Central memory CD8-positive, alpha-beta T cell (primary cell): ENCODE measurements around the gene ANGEL1.

Source experiments
- ATAC-seq: fragments of 150-1000 bp; cut with Tn5 transposase; replicated peaks from 2 replicates; pipeline ENCODE4 v1.10.0; 2022; ENCODE audit warnings: mild to moderate bottlenecking, moderate FRiP score, moderate number of reproducible peaks; ENCODE audit not compliant: poor library complexity, severe bottlenecking; ENCODE audit errors: extremely low read depth
- DNase-seq, 2 donors: peaks; one replicate each; pipeline ENCODE4 v3.0.0; 2021; ENCODE audit warnings: low spot score in 2 of 2
- H3K27ac Mint-ChIP-seq: one replicate; pipeline ENCODE4 v1.8.0; 2022; ENCODE audit warnings: low read depth, mild to moderate bottlenecking, moderate library complexity, mixed read lengths
- H3K27me3 Mint-ChIP-seq: one replicate; pipeline ENCODE4 v1.8.0; 2022; ENCODE audit warnings: mixed read lengths
- H3K36me3 Mint-ChIP-seq: one replicate; pipeline ENCODE4 v1.8.0; 2022; ENCODE audit warnings: mild to moderate bottlenecking, moderate library complexity, mixed read lengths; ENCODE audit not compliant: insufficient read depth
- H3K4me1 Mint-ChIP-seq: one replicate; pipeline ENCODE4 v1.8.0; 2022; ENCODE audit warnings: mixed read lengths
- H3K4me3 Mint-ChIP-seq: one replicate; pipeline ENCODE4 v1.8.0; 2022; ENCODE audit warnings: mild to moderate bottlenecking, moderate library complexity, mixed read lengths
- H3K9me3 Mint-ChIP-seq: one replicate; pipeline ENCODE4 v1.8.0; 2022; ENCODE audit warnings: mixed read lengths

ANGEL1 gene, protein sequence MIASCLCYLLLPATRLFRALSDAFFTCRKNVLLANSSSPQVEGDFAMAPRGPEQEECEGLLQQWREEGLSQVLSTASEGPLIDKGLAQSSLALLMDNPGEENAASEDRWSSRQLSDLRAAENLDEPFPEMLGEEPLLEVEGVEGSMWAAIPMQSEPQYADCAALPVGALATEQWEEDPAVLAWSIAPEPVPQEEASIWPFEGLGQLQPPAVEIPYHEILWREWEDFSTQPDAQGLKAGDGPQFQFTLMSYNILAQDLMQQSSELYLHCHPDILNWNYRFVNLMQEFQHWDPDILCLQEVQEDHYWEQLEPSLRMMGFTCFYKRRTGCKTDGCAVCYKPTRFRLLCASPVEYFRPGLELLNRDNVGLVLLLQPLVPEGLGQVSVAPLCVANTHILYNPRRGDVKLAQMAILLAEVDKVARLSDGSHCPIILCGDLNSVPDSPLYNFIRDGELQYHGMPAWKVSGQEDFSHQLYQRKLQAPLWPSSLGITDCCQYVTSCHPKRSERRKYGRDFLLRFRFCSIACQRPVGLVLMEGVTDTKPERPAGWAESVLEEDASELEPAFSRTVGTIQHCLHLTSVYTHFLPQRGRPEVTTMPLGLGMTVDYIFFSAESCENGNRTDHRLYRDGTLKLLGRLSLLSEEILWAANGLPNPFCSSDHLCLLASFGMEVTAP

DNA sequence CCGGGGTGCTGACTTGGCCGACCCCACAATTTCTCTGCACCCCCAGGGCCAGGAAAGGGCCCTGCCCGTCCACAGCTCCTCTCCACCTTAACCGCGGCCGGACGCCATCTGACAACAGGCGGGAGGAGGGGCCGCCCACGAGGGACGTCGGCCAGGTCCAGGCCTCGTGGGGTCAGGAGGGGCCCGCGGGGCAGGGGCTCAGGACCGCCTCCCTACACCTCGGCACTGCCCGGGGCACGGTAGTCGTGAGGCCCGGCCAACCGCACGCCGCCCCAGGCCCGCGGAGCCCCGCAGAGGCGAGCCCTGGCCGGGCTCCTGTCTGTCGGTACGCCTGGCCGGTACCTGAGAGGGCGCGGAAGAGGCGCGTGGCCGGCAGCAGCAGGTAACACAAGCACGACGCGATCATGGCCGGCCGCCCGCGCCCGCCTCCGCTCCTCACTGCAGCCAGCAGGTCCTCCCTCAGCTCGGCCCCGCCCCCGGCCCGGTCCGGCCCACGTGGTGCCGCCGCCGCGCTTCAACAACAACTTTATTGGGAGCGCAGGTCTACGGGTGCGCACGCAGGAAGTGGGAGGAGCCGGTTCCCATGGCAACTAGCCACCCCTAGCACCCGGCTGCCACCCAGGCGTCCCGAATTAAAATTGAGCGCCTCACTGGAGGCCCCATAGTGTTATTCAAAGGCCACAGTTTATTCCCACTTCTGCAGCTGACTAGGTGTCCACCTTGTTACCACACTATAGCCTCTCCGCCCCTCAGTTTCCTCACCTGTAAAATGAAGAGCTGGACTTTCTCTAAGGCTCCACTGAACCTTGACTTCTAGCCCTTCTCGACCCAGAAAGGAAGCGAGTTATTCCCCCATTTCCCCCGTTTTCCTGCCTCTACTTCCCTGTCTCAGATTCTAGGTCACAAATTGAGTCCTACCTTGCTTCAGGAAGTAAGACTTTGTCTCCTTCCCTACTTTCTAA, at the start of gene ANGEL1:
Gene ANGEL1 (minus strand): TSS at position 461 of the 962 bp plus-strand sequence. CDS start 55 bp downstream, at position 406.
- Mint-ChIP-seq H3K27ac (peak within 1 kb of the TSS; percentile 89), H3K36me3 (peaks cover 21% of the 10 kb centered on the region), H3K9me3 (no peaks in the 10 kb centered on the region), H3K4me3 (peak within 1 kb of the TSS; percentile 92), H3K27me3 (no peaks in the 10 kb centered on the region), H3K4me1 (peaks cover 39% of the 10 kb centered on the region)
- ATAC-seq (peak; percentile 93), DNase-seq (peak; percentile 95 to 98)

- H3K27me3 Mint-ChIP-seq: peaks cover 38% of the 10 kb centered on the region
- H3K9me3 Mint-ChIP-seq: no peaks in the 10 kb centered on the region
- no peak for ATAC-seq
- peaks cover 5% of the 10 kb centered on the region for H3K4me1 Mint-ChIP-seq
- no peak overlapping the region for H3K4me3 Mint-ChIP-seq
- H3K36me3 Mint-ChIP-seq: no peaks in the 10 kb centered on the region
- H3K27ac Mint-ChIP-seq: no peak overlapping the region
- DNase-seq: no peak
Measured at GRCh38 chr14:76861574-76862255, 49.0 kb upstream of the ANGEL1 start.

DNA sequence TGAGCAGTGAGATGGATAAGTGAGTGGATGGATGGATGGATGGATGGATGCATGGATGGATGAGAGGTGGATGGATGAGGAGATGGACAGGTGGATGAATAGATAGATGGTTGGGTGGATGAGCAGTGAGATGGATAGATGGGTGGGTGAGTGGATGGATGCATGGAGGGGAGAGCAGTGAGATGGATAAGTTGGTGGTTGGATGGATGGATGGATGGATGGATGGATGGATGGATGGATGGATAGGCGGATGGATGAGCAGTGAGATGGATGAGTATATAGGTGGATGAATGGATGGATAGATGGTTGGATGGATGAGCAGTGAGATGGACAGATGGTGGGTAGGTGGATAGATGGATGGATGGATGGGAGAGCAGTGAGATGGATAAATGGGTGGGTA, 44.1 kb upstream of the ANGEL1 start:
- Mint-ChIP-seq H3K27ac (no peak overlapping the region), H3K27me3 (peaks cover 38% of the 10 kb centered on the region), H3K9me3 (no peaks in the 10 kb centered on the region), H3K36me3 (no peaks in the 10 kb centered on the region), H3K4me3 (no peak overlapping the region), H3K4me1 (no peaks in the 10 kb centered on the region)
- ATAC-seq (no peak), DNase-seq (no peak)

- no peaks in the 10 kb centered on the region for H3K9me3 Mint-ChIP-seq
- no peak overlapping the region for H3K27ac Mint-ChIP-seq
- H3K36me3 Mint-ChIP-seq: no peaks in the 10 kb centered on the region
- ATAC-seq (no peak), DNase-seq (no peak)
- no peaks in the 10 kb centered on the region for H3K4me1 Mint-ChIP-seq
- H3K27me3 Mint-ChIP-seq: peaks cover 34% of the 10 kb centered on the region
- H3K4me3 Mint-ChIP-seq: no peak overlapping the region
Measured at GRCh38 chr14:76855066-76855465, 42.4 kb upstream of the ANGEL1 start.

GRCh38 chr14:76848879-76849278, 36.2 kb upstream of the ANGEL1 start:
- ATAC-seq: no peak
- Mint-ChIP-seq H3K36me3 (no peaks in the 10 kb centered on the region), H3K4me3 (no peak overlapping the region), H3K27ac (no peak overlapping the region), H3K9me3 (no peaks in the 10 kb centered on the region), H3K4me1 (no peaks in the 10 kb centered on the region), H3K27me3 (peaks cover 40% of the 10 kb centered on the region)
- no peak for DNase-seq

DNA sequence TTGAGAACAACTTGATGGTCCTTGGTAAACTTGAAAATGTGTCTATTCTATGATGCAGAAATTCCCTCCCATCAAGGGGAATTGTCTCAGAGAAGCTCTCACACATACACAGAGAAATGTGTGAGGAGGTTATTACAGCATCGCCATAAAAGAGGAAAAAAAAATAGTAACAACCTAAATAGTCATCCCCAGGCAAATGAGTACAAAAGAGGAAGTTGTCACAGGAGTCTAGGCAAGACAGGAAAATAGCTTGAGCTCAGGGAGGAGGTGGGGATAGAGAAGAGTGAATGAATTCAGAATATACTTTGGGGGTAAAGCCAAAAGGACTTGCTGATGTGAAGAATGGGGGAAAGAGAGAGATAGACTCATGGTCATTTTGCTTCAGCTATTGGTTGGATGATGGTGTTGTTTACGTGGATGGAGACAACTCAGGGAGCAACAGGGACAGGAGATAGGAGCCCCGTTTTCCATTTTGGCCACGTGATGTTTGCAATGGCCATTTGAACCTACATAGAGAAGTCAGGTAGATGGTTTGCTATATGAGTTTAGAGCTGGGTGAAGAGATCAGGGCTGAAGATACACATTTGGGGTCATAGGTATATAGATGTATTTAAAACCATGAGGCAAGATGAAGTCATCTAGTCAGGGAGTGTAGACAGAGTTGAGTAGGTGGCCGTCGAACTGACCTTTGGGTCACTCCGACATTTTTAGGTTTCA, 33.8 kb upstream of the ANGEL1 start:
- DNase-seq (no peak), ATAC-seq (no peak)
- no peak overlapping the region for H3K27ac Mint-ChIP-seq
- peaks cover 31% of the 10 kb centered on the region for H3K27me3 Mint-ChIP-seq
- no peaks in the 10 kb centered on the region for H3K4me1 Mint-ChIP-seq
- H3K4me3 Mint-ChIP-seq: no peak overlapping the region
- no peaks in the 10 kb centered on the region for H3K9me3 Mint-ChIP-seq
- H3K36me3 Mint-ChIP-seq: no peaks in the 10 kb centered on the region

DNA sequence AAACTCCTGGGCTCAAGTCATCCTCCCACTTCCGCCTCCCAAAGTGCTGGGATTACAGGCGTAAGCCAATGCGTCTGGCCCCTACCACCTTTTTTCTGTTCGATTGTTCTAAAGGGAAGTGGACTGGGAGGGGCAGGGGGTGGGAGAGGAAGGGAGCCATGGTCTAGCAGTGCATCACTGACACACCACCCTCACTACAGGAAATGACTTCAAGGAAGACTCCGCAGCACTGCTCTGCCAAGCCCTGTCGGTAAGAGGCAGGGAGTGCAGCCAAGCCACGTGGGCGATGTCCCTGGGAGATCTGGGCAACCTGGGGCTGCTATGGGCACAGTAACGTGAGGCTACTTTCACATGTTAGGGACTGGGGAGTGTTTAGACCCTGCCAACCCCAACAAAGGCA, 31.5 kb upstream of the ANGEL1 start:
- DNase-seq (peak in 1 of 2 donors; percentile 15), ATAC-seq (peak; percentile 98)
- no peak overlapping the region for H3K27ac Mint-ChIP-seq
- H3K4me1 Mint-ChIP-seq: no peaks in the 10 kb centered on the region
- H3K4me3 Mint-ChIP-seq: no peak overlapping the region
- peaks cover 31% of the 10 kb centered on the region for H3K27me3 Mint-ChIP-seq
- no peaks in the 10 kb centered on the region for H3K9me3 Mint-ChIP-seq
- no peaks in the 10 kb centered on the region for H3K36me3 Mint-ChIP-seq

- no peaks in the 10 kb centered on the region for H3K36me3 Mint-ChIP-seq
- H3K4me1 Mint-ChIP-seq: no peaks in the 10 kb centered on the region
- no peaks in the 10 kb centered on the region for H3K9me3 Mint-ChIP-seq
- H3K27me3 Mint-ChIP-seq: peaks cover 46% of the 10 kb centered on the region
- no peak overlapping the region for H3K27ac Mint-ChIP-seq
- no peak overlapping the region for H3K4me3 Mint-ChIP-seq
- no peak for ATAC-seq
- no peak for DNase-seq
Measured at GRCh38 chr14:76842414-76842813, 29.7 kb upstream of the ANGEL1 start.

GRCh38 chr14:76837524-76837923, 24.8 kb upstream of the ANGEL1 start:
- Mint-ChIP-seq H3K4me3 (no peak overlapping the region), H3K36me3 (no peaks in the 10 kb centered on the region), H3K9me3 (no peaks in the 10 kb centered on the region), H3K4me1 (no peaks in the 10 kb centered on the region), H3K27ac (no peak overlapping the region), H3K27me3 (peaks cover 36% of the 10 kb centered on the region)
- ATAC-seq (no peak), DNase-seq (no peak)

DNA sequence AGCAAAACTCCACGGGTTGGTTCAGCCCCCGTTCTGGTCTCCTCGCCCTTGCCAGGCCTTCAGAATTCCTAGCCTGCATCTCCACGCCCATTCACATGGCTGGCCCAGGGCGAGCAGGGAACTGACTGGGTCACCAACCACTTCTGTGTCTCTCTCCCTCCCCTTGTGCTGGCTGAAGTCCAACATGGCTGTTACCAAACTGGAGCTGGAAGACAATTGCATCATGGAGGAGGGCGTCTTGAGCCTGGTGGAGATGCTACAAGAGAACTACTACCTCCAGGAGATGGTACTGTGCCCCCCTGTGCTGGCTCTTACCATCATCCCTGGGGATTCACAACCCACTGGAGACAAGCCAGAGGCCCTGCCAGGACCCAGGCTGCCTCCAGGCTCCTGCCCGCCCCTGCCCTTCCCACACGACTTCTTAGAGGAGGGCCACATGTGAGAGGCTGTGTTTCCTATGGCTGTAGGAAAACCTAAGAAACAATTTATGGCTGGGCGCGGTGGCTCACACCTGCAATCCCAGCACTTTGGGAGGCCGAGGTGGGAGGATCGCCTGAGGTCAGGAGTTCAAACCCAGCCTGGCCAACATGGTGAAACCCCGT, 23.4 kb upstream of the ANGEL1 start:
- no peaks in the 10 kb centered on the region for H3K9me3 Mint-ChIP-seq

GRCh38 chr14:76834241-76834661, 21.6 kb upstream of the ANGEL1 start:
- no peak overlapping the region for H3K27ac Mint-ChIP-seq
- no peak for DNase-seq
- no peak overlapping the region for H3K4me3 Mint-ChIP-seq
- no peaks in the 10 kb centered on the region for H3K36me3 Mint-ChIP-seq
- H3K27me3 Mint-ChIP-seq: peaks cover 42% of the 10 kb centered on the region
- no peaks in the 10 kb centered on the region for H3K9me3 Mint-ChIP-seq
- no peak for ATAC-seq
- H3K4me1 Mint-ChIP-seq: no peaks in the 10 kb centered on the region

More for the DNA sequence above, 23.4 kb upstream of the ANGEL1 start:
- Mint-ChIP-seq H3K27me3 (peaks cover 42% of the 10 kb centered on the region), H3K4me1 (no peaks in the 10 kb centered on the region), H3K4me3 (no peak overlapping the region), H3K36me3 (no peaks in the 10 kb centered on the region), H3K27ac (no peak overlapping the region)
- ATAC-seq: no peak
- DNase-seq: no peak
